A673 (cell line): Measurements from ENCODE around the gene P4HA2. TPM values are rescaled to one million over a fixed set of nuclear protein-coding genes. Genes with fewer than 3 reads are reported as not detected.

Experiments
- microRNA-seq: library from miRNA; unstranded; fragments of <30 nt; microRNA quantifications from one replicate; pipeline ENCODE4 v1.2.0, GENCODE V29; 2021
- total RNA-seq: library from RNA; stranded (reverse); gene quantifications from 2 replicates; pipeline ENCODE4 v1.2.3, GENCODE V29; 2021

The P4HA2 gene
- total RNA-seq, 1 experiment from 2014 or later, result 2.8 TPM

Small RNA genes lying within 50 kb of the gene (microRNA-seq; reads per million reads assigned to microRNA genes)
- not detected for gene MIR6830

Other genes starting within 250 kb of the P4HA2 start
- gene ACSL6, start 216.2 kb downstream of the P4HA2 start, total RNA-seq, result not detected in 2 replicates
- gene IL3, start 167.2 kb downstream of the P4HA2 start, total RNA-seq, result not detected in 2 replicates
- not detected in 2 replicates for gene CSF2, start 154.1 kb downstream of the P4HA2 start, total RNA-seq
- 6.0 and 8.9 TPM in 2 replicates for gene PDLIM4, start 29.8 kb upstream of the P4HA2 start, total RNA-seq
- 0.42 and 0.99 TPM in 2 replicates for gene SLC22A4, start 66.5 kb upstream of the P4HA2 start, total RNA-seq
- 3.0 and 3.8 TPM in 2 replicates for gene SLC22A5, start 141.9 kb upstream of the P4HA2 start, total RNA-seq